Measurements from ENCODE around the gene ZKSCAN4.

Gene ZKSCAN4

GRCh38 chr6:28248916-28249315 lies 3.2 kb downstream of the ZKSCAN4 start:
- no peak for DNase-seq (ENCODE audit: low read depth)

GRCh38 chr6:28245206-28245941 lies 6.7 kb downstream of the ZKSCAN4 start:
- no peak for DNase-seq (ENCODE audit: low read depth)

DNA sequence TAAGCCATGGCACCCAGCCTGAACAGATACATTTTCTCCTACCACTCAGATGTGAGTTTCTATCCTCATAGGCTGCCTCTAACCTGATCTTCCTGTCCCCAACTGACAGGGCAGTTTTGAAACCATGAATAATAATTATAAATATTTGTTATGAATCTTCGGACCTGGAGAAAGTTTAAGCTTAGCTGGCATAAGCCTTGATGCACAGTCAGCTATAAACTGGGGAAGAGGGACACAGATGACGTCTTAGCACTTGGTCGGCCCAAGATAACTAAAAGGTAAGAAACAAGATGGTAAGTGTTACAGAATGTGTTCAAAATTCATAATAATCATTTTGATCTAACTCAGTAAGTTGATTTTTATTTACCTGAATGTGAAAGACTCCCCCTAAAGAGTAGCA lies 8.1 kb downstream of the ZKSCAN4 start:
- no peak for DNase-seq (ENCODE audit: low read depth)

GRCh38 chr6:28240471-28240870 lies 11.6 kb downstream of the ZKSCAN4 start:
- no peak for DNase-seq (ENCODE audit: low read depth)

DNA sequence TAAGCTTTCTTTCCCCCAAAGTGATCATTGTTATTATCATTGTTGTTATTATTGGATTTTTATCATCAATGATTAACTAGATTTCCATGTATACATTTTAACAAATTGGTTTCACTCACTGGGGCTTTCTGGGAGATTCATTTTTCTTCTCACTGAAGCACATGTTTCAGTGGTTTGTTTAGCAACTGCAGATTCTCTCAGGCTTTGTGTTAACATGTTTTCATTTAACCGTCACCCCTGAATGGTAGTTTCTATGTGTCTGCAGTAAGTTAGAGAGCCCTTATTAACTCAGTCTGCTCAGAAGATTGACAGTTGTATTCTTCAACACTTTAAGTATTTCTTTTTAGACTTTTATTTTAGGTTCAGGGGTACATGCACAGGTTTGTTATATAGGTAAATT lies 12.4 kb downstream of the ZKSCAN4 start:
- DNase-seq (ENCODE audit: low read depth) = no peak

DNA sequence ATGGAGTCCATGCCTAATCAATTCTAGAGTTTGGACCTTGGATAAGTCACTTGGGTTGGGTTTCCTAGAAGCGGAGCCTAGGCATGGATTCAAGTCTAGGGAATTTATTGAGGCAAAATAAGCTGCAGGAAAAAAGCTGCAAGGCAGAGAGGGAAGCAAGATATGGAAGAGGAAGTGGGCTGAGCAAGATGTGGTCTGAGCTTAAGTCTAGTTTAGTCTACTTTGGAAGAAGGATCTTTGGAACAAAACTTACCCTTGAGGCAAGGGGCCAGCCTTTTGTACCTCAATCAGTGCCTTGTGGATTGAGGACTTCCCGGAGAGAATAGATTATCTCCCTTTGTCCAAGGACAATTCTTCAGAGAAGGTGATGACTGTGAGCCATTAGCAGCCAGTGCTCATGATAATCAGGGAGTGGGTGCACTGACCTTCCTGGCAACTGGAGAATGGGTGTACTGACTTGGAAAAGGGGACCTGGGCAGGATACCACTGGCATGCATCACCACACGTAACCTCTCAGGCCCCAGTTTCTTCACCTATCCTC lies 16.1 kb downstream of the ZKSCAN4 start:
- no peak for DNase-seq (ENCODE audit: low read depth)

DNA sequence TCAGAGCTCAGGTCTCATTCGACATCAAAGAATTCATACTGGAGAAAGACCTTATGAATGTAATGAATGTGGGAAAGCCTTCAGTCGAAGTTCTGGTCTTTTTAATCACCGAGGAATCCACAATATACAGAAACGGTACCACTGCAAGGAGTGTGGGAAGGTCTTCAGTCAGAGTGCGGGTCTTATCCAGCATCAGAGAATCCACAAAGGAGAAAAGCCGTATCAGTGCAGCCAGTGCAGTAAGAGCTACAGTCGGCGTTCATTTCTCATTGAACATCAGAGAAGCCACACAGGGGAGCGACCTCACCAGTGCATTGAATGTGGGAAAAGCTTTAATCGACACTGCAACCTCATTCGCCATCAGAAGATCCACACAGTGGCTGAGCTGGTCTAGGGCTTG lies 19.3 kb downstream of the ZKSCAN4 start:
- DNase-seq (ENCODE audit: low read depth) = no peak

- no peak for DNase-seq (ENCODE audit: low read depth)
Measured at GRCh38 chr6:28226460-28226859, 25.6 kb downstream of the ZKSCAN4 start.

GRCh38 chr6:28225056-28225834 lies 26.8 kb downstream of the ZKSCAN4 start, which contains the start of gene ZSCAN9:
TSS of gene ZSCAN9 (plus strand) at chr6:28225275. CDS start at chr6:28227085, 1,810 bp downstream.
- peak; percentile 35 for DNase-seq (ENCODE audit: low read depth)

DNA sequence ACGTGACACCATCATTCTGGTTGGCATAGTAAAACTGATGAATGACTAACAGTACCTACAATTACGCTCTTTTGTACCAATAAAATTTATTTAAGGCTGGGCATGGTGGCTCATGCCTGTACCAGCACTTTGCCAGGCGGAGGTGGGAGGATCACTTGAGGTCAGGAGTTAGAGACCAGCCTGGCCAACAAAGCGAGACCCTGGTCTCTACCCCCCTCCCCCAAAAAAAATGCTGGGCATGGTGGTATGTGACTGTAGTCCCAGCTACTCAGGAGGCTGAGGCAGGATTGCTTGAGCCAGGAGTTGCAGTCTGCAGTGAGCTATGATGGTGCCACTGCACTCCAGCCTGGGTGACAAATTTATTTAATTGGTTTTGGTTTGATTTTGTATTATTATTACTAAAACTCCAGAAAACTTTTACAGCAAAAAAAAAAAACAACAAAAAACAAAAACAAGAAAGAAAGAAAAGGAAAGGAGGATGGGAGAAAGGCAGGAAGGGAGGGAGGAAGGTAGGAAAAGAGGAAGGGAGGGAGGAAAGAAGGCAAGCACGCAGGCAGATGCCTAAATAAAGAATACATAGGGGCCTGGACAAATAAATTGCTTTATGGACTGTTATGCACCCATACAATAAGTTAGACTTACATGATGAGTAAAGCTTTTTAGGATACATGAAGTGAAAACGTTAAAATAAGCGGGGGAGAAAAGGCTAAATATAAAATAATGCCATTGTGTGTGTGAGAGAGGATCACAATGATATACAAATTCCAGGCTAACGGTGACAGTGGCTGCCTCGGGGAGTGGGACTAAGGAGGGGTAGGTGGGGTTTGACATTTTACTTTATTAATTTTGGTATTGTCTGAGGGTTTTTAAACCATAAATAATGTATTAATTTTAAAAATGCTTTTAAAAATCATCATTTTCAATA lies 27.7 kb downstream of the ZKSCAN4 start:
- DNase-seq (ENCODE audit: low read depth) = no peak

DNA sequence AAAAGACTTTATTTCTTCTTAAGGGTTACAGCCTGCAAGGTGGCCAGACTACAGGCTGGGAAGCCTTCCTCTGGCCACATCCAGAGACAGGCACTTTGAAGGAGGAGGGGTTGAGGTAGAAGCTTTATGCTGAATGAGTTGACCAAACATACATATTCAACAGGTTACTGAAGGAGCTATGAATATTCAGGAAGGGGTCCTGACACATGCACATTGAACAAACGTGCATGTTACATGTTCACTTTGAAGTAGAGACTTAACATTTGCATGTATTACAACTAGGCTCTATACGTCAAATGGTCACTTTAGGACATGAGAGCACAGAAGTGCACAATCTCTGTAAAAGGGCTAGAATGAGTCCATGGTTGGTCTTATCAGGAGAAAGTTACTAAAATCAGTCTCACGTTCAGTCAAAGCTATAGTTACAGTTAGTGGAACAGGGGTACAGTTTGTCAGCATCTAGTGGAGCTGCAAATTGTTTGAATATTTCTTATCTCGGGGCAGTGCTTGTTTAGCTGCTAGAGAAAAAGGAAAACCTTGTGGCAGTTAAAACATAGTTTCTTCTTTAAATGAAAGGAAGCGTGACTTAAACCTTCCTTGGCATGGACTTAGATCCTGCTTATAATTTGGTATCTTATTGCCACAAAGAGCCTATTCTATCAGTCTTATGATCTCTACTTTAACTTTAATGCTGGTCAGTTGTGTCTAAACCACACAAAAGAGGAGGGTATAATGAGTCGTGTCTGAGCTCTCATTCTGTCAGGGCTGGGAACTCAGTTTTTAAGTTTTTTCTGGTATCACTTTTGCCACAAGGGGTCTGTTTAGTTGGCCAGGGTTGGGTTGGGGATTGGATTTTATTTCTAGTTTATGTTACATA lies 31.6 kb downstream of the ZKSCAN4 start:
- DNase-seq (ENCODE audit: low read depth) = no peak

- no peak for DNase-seq (ENCODE audit: low read depth)
Measured at GRCh38 chr6:28218312-28219248, 33.5 kb downstream of the ZKSCAN4 start.

DNA sequence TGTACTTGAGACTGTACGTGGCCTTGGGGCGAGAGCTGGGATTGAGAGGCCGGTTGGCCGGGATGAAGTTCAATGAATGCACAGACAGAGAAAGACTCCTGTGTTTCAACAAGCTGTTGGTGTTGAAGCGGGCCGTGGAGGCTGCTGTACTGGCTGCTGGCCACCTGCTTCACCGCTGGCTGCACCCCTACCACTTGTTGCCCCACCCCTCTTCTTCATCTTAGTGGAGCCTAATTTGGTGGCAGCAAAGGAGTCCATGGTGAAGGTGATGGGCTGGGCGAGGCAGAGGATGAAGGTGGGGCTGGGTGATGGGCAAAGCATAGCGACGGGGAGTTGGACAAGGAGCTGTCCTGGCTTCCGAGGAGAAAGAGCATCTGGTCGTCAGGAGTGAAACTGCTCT lies 34.2 kb downstream of the ZKSCAN4 start:
- no peak for DNase-seq (ENCODE audit: low read depth)

- no peak for DNase-seq (ENCODE audit: low read depth)
Measured at GRCh38 chr6:28215425-28215824, 36.6 kb downstream of the ZKSCAN4 start.

GRCh38 chr6:28213213-28213523 lies 38.9 kb downstream of the ZKSCAN4 start:
- no peak for DNase-seq (ENCODE audit: low read depth)

DNA sequence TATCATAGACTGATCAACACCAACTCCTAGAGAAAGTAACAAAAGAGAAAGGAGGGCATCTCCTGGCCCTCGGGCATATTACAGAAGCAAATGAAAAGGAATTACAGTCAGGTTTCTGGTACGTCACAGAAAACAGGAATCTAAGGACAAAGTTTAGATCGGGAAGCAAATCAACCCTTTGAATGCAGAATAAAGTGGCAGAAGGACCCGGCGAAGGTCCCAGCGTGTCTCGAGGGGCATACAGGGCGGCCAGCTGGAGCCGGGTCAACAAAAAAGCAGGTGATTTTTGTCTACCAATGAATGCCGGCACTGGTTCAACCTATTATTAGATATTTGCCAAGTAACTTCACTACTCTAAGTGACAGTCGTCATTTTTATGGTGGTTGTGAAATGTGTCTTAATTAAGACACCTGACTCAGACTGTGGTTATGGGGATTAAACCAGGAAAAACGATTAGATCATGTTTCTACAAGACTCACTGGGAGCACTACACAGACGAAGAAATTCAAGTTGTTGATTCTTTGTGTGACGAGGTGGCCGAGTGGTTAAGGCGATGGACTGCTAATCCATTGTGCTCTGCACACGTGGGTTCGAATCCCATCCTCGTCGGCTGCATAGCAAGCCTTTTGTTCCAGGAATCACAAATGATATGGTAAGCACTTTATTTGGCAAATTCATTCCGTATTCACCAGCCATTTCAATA lies 39.4 kb downstream of the ZKSCAN4 start:
- peak; percentile 37 for DNase-seq (ENCODE audit: low read depth)

DNA sequence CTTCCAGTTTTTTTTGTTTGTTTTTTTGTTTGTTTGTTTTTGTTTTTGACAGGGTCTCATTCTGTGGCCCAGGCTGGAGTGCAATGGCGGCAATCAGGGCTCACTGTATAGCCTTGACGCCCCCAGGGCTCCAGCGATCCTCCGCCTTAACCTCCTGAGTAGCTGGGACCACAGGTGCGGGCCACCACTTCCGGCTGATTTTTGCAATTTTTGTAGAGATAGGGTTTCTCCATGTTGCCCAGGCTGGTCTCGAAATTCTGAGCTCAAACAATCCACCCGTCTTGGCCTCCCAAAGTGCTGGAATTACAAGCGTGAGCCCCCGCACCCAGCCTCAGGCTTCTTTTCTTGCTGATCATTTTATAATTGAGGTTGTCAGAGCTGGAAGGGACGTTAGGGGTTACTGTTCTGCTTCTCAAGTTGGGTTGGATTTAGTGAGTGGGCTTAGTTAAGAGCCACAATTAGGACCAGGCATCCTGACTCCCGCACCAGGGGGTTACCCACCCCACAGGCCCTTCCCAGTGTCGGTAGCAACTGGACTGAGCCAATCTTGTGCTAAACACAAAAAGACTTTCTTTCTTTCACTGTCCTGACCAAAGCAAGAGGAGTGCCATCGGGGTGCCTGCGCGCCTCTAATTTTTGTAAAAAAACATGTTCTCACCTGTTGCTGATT lies 40.1 kb downstream of the ZKSCAN4 start:
- DNase-seq (ENCODE audit: low read depth) = no peak

GRCh38 chr6:28209753-28210535 lies 42.1 kb downstream of the ZKSCAN4 start:
- DNase-seq (ENCODE audit: low read depth) = no peak

All from stimulated activated CD8-positive, alpha-beta memory T cell treated with anti-CD3 and anti-CD28 coated beads, Interleukin-4, amount 100 ng/mL, for 24 hours (primary cell).